ENCODE results near the gene UPK1A.

DNA sequence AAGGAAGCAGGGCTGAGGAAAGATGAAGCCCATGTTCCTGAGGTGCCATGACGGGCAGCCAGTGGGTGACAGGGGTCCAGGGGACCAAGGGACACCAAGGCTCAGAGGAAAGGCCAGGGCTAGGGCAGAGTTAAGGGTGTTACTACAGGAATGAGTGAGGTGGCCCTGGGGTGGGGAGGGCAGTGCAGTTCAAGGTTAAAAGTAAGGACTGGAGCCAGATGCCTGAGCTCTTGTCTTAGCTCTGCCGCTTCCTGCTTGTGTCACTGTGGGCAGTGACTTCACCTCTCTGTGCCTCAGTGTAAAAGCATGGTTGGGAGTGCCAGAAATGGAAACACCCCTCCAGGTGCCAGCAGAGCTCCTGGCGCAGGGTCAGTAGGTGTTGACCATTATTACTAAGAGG, 29.7 kb upstream of the UPK1A start:
- TF ChIP-seq, protein P1, sequence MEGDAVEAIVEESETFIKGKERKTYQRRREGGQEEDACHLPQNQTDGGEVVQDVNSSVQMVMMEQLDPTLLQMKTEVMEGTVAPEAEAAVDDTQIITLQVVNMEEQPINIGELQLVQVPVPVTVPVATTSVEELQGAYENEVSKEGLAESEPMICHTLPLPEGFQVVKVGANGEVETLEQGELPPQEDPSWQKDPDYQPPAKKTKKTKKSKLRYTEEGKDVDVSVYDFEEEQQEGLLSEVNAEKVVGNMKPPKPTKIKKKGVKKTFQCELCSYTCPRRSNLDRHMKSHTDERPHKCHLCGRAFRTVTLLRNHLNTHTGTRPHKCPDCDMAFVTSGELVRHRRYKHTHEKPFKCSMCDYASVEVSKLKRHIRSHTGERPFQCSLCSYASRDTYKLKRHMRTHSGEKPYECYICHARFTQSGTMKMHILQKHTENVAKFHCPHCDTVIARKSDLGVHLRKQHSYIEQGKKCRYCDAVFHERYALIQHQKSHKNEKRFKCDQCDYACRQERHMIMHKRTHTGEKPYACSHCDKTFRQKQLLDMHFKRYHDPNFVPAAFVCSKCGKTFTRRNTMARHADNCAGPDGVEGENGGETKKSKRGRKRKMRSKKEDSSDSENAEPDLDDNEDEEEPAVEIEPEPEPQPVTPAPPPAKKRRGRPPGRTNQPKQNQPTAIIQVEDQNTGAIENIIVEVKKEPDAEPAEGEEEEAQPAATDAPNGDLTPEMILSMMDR (IDR thresholded peaks at IDR 0.05) = no peak
- TF ChIP-seq POLR2A (IDR thresholded peaks at IDR 0.05) = no peak

All from suprapubic skin (tissue), 3 donors.